Cardiac atrium fibroblast (primary cell): ENCODE measurements around the gene PLGLB2. TPM values are rescaled to one million over a fixed set of nuclear protein-coding genes. Genes with fewer than 3 reads are reported as not detected.

ENCODE experiments used
- total RNA-seq: library from RNA; depleted of rRNA; stranded (reverse); fragments of >200 nt; gene quantifications from 2 replicates; pipeline ENCODE4 v1.2.3, GENCODE V29; 2015

The PLGLB2 gene
- 2.3 TPM in 1 of 2 replicates, not detected in the other for total RNA-seq

DNA sequence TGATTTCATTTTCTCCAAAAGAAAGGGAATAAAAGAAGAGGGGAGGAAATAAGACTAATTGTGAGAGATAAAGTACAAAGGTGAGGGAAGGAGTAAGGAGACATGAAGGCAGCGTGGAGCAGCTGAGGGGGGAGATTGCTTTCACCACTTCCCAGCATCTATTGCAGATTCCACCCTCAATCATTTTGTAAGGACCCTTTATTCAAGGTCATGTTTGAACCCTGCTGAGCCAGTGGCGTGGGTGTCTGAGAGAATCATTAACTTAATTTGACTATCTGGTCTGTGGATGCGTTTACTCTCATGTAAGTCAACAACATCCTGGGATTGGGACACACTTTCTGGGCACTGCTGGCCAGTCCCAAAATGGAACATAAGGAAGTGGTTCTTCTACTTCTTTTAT is at the start of gene PLGLB2:
PLGLB2 (plus strand) TSS at position 297 of the 400 bp plus-strand sequence; CDS start at position 364, 67 bp downstream.

Other genes with a start within 250 kb of the PLGLB2 start
- gene RGPD2, start 77.7 kb downstream of the PLGLB2 start, total RNA-seq: 2.2 and 2.8 TPM in 2 replicates